ENCODE data around the gene TUBA3E.
"Not testable (repeated sequence)": the region's sequence is repeated elsewhere in the genome, so short reads cannot be mapped to it uniquely, and the experiment has no call there.

Gene TUBA3E

DNA sequence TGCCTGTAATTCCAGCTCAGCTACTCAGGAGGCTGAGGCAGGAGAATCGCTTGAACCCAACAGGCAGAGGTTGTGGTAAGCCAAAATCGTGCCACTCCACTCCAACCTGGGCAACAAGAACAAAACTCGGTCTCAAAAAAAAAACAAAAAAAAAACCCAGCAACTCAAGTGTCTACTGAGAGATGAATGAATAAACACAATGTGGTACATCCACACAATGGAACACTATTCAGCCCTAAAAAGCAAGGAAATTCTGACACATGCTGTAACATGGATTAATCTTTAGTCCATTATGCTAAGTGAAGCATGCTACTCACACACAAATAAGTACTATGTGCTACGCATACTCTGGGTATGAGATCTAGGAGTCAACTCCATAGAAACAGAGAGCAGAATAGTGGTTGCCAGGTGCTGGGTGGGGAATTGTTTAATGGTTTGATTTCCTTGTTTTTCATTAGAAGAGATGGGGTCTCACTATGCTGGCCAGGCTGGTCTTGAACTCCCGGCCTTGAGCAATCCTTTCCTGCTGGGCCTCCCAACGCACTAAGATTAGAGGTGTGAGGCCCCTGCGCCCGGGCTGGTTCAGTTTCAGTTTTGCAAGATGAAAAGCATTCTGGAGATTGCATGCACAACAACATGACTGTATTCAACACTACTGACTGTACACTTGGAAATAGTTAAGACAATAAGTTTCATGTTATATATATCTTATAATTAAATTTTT, 32.8 kb downstream of the TUBA3E start:
- in situ Hi-C loops (cut with MboI; ENCODE audit: low sequenced_read_pairs) = no loop called here

- in situ Hi-C loops (cut with MboI; ENCODE audit: low sequenced_read_pairs) = no loop called here
Observed at GRCh38 chr2:130162968-130163367, 35.3 kb downstream of the TUBA3E start.

DNA sequence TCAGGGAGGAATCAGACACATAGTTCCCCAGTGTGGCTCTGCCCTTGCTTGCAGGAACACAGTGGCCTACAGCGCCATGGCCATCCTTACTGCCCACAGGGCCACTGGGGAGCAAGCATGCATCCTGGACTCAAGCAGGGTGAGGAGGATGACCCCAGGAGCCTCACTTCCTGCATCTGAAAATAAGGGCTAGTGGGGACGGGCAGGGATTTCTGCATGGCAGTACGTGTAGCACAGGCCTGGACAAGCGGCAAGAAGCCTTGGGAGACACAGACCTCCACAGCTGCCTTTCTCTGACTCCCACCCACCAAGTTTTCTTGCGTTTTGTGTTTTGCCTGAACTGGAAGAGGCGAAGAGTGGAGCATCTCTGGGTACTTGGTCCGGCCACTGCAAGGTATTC, 35.8 kb downstream of the TUBA3E start:
- in situ Hi-C loops (cut with MboI; ENCODE audit: low sequenced_read_pairs) = not testable (repeated sequence)

DNA sequence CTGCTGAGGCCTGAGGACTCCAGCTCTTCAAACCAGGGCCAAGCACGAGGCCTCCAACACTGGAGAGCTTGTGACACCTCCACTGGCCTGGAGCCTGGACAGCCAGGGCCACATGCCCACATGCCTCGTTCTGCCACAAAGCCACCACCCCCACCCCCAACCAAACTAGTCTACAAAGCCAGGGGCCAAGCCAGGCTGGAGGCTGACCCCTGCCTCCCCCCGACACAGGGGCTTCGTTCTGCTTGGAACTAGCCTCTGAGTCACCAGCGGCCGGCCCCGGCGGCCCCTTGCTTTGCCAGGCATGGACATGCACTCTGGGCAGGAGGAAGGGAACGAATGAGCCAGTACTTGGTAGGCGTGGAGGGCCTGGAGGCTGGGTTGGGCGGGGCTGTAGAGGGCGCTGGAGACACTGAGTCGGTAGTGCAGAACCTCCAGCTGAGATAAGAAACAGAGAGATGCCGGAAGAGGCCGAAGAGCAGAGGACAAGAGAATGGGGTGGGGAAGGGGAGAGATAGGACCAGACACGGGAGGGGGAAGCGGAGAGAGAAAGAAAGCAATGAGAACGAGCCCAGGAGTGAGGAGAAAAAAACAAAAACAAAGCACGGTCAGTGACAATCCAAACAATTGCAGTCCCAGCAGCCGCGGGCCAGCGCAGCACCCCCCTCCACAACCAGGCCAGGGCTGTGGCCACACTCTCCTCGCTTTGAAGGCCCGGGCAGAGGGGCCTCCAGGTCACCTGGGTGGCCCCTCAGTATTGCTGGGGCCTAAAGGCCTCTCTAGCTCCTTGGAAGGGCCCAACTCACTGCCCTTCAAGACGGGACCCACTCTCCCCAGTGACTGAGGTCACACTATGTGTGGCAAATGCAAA, 37.2 kb downstream of the TUBA3E start:
- in situ Hi-C loops (cut with MboI; ENCODE audit: low sequenced_read_pairs) = not testable (repeated sequence)

DNA sequence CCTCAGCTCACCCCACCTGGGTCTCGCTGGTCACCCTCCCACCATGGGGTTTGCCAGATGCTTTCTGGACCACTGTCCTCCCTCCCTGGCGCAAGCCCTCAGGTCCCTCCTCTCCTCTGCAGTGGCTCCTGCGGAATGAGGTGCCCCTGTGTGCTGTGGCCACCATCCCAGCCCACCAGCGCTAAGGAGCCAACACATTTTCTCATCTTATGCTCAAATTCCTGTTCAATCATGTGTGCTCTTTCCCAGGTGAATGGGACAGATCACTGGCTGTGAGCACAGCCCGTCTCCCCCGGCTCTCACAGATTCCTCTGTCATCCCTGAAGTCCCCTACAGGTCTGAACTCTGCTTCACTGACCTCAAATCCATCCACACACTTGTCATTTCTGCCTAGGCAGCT, 38.1 kb downstream of the TUBA3E start:
- in situ Hi-C loops (cut with MboI; ENCODE audit: low sequenced_read_pairs) = no loop called here

DNA sequence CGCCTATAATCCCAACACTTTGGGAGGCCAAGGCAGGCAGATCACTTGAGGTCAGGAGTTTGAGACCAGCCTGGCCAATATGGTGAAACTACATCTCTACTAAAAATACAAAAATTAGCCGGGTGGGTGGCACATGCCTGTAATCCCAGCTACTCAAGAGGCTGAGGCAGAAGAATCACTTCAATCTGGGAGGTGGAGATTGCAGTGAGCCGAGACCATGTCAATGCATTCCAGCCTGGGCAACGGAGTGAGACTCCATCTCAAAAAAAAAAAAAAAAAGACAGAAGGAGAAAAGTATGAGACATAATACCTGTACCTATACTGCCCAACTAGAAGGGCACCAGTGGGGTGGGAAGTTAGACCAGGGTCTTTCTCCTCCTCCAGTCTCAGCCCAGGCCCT, 38.9 kb downstream of the TUBA3E start:
- in situ Hi-C loops (cut with MboI; ENCODE audit: low sequenced_read_pairs) = not testable (repeated sequence)

GRCh38 chr2:130158631-130159030, 39.6 kb downstream of the TUBA3E start:
- in situ Hi-C loops (cut with MboI; ENCODE audit: low sequenced_read_pairs) = no loop called here

DNA sequence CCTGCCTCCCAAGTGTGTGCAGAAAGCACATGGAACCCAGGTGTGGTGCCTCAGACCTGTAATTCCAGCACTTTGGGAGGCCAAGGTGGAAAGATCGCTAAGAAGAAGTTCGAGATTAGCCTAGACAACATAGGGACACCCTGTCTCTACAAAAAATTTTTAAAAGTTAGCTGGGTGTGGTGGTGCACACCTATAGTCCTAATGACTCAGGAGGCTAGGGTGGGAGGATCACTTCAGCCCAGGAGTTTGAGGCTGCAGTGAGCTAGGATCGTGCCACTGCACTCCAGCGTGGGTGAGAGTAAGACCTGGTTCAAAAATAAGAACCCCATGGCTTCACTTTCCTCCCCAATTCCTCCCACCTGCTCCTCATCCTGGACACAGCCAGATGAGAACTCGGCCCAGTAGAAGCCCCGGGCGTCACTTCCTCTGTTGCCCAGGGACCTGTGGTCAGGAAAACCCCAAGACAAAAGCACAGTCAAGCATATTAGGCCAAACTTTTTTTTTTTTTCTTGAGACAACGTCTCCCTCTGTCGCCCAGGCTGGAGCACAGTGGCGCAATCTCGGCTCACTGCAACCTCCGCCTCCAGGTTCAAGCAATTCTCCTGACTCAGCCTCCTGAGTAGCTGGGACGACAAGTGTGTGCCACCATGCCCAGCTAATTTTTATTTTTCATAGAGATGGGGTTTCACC, 40.3 kb downstream of the TUBA3E start:
- in situ Hi-C loops (cut with MboI; ENCODE audit: low sequenced_read_pairs) = not testable (repeated sequence)

GRCh38 chr2:130157354-130157753, 40.9 kb downstream of the TUBA3E start:
- in situ Hi-C loops (cut with MboI; ENCODE audit: low sequenced_read_pairs) = not testable (repeated sequence)

GRCh38 chr2:130156624-130157004, 41.6 kb downstream of the TUBA3E start:
- in situ Hi-C loops (cut with MboI; ENCODE audit: low sequenced_read_pairs) = no loop called here

- in situ Hi-C loops (cut with MboI; ENCODE audit: low sequenced_read_pairs) = not testable (repeated sequence)
Observed at GRCh38 chr2:130155956-130156623, 42.1 kb downstream of the TUBA3E start.

DNA sequence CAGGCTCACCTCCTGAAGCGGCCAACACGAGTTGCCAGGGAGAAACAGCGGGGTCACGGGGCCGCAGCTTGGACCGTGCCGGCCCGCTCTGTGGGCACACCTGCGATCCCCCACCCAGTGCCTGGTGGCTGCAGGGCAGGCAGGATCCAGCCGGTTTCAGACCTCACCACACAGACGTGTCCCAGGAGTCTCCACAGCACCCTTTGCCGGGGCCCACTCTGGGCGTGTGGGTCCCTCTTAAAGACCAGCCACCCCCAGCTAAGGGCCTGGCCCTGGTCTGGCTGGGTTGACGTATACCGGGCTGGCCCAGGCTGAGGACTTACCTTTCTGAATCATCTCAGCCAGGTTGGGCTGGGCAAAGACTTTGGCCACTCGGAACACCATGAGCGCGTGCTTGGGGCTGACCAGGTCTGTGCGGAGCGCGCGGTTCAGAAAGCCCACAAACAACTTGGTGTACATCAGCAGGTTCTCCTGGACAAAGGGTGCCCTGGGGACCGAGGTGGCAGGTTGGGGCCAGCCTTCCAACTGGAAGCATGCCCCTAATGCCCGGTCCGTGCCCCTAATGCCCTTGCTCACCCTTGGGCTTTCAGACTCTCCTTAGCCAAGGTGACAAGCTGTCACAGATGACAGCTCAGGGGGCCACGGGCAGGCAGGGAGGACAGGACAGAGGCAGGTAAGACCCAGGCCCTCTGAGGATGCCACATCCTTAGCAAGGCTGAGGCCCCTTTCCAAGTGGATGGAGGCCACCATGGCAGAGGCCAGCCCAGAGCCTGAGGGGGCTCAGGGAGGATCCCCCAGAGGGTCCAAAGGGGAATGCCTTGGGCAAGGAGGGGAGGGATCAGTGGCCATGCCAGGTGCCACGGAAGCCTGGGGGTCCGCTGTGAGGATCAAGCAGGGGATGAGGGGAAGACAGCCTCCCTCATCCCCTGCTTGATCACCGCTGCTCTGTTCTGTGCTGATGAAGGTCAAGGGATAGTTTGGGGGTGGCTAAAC, 43.2 kb downstream of the TUBA3E start:
- in situ Hi-C loops (cut with MboI; ENCODE audit: low sequenced_read_pairs) = no loop called here

DNA sequence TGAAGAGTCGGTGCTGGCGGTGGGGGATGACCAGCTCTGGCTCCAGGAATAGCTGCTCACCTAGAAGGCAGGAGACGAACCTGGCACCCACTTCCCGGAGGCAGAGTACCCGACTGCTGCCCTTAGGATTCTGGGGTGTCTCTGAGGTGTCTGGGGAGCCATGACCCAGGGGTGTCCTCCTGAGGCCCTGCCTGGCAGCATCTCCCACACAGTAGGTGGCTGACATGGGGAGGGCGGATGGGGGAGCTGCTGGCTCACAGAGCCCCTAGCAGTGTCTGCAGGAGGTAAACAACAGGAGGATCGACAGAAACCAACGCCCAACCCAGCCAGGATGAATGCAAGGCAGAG, 43.8 kb downstream of the TUBA3E start:
- in situ Hi-C loops (cut with MboI; ENCODE audit: low sequenced_read_pairs) = not testable (repeated sequence)

DNA sequence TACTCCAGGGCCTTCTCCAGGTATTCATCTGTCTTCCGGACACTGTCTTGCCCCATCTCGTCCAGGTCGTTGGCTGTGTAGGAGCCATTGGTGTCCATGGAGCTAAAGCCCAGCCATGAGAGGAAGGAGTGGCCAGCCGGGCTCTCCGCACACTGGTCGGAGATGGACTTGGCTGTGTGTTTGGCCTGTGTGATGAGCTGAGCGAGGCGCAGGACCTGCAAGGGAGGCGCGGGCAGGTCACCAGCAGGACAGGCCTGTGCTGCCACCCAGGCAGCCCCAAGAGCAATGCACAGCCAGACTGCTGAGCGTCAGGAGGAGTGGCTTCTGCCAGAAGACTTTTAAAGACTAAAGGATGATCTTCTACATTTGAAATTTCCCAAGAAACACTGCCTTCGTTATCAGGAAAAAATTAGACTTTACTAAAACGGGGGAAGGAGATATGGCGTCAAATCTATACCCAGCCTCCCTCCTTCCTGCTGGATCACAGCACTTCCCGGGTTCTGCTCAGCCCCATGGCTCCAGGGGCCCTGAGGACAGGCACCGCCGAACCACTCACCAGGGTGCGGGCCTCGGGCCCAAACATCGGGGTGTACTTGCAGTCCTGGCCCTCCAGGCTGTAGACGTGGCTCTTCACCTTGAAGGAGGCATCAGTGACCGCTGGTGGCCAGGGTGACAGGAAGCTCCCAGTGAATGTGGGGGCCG, 44.4 kb downstream of the TUBA3E start:
- in situ Hi-C loops (cut with MboI; ENCODE audit: low sequenced_read_pairs) = not testable (repeated sequence)

DNA sequence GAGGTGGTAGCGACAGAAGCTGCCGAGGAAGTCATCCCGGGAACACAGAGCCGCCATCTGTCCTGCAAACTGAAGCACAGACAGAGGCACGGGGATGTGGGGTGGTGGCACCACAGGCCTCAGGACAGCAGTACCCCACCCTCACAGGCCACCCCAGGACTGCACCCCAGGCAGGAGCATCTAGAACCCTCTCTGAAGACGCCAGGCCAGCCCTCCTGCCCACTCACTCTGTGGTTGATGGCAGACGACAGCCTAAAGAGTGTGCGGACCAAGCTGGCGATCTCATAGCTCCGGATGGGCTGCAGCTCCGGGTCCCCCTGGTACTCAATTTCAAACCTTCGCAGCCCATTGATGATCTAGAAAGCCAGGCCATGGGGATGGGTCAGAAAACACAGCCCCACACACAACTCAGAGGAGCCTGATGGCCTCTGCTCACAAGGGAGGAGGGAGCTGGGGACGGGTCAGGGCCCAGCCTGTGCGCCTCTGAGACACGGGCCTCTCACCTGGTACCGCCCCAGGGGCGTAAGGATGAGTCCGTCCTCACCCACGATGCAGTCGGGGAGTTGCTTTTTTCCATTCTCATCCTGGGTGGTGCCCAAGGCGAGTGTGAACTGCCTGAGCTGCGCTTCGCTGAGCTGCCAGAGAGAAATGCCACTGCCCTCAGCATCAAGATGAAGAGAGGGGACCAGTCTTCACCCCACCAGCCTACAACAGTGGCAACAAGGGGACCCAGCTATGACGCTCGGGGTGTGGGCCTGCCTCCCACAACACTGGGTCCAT, 45.2 kb downstream of the TUBA3E start:
- in situ Hi-C loops (cut with MboI; ENCODE audit: low sequenced_read_pairs) = no loop called here

DNA sequence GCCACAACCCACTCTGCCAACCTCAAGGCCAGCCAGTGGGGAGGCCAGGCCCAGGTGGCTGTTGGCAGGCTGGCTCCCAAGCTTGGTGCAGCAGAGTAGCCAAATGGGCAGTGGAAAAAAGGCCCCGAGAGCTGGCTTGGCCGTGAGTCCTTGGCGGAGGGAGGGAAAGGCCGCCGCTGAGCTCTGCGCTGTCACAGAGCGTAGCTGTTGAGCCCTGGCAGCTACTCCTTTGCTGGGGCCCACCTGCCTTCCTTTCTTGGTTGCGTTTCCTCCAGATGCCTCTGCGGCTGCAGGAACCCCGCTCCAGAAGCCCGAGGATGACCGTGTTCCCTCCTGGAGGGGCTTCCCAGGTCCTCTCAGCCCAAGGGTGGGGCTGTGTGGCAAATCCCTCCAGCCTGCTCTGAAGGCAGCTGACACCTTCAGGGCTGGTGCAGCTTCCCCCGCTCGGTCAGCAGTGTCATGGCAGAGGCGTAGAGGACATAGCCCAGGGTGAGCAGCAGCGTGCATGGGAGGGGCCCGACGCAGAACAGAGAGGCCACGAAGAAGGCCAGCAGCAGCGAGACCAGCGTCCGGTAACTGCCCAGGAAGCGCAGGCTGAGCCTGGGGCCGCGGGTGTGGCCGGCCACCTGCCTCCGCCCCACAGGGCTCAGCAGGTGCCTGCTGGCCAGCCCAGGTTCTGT, 46.0 kb downstream of the TUBA3E start:
- in situ Hi-C loops (cut with MboI; ENCODE audit: low sequenced_read_pairs) = not testable (repeated sequence)

- in situ Hi-C loops (cut with MboI; ENCODE audit: low sequenced_read_pairs) = not testable (repeated sequence)
Observed at GRCh38 chr2:130151145-130151512, 47.1 kb downstream of the TUBA3E start.
